ENCODE measurements around the gene PDE8A. TPM values are rescaled to one million over a fixed set of nuclear protein-coding genes. Genes with fewer than 3 reads are reported as not detected.

PDE8A gene
- total RNA-seq, 4 donors from 2014 or later, result 14.0 to 28.6 (median 22.2) TPM

DNA sequence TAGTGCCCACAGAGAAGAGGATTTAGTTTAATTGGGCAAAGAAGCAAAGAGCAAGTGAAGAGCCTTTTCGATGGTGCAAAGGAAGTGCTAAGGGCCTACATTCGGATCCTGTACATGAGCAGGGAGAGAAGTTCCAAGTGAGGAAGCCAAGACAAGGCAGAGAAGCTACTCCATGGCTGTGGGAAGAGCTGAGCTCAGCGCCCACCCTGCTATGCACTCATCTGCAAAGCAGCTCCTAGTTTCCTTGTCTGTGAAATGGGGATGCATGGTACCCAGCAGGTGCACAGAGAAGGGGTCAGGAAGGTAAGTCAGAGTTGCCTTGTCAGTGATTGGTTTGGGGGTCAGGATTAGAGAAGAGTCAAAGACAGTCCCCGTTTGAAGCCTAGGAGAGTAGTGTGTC is 126.5 kb downstream of the PDE8A start:
- H3K9me3 ChIP-seq, result no peaks in the 10 kb centered on the region
- WGBS, 2 donors, result 89 to 91% methylated on average over 4 of the region's 4 CpGs
- intact Hi-C loops (cut with DNase I), result no loop called here
- DNase-seq, result no peak
- H3K4me1 ChIP-seq, result no peaks in the 10 kb centered on the region
- H3K27ac ChIP-seq, result no peak overlapping the region
- H3K36me3 ChIP-seq, result peaks cover 0 to 25% (median 0%) of the 10 kb centered on the region in 3 donors
- no peaks in the 10 kb centered on the region for H3K27me3 ChIP-seq
- no peak for TF ChIP-seq POLR2A (IDR thresholded peaks at IDR 0.05)
- TF ChIP-seq, protein P1, sequence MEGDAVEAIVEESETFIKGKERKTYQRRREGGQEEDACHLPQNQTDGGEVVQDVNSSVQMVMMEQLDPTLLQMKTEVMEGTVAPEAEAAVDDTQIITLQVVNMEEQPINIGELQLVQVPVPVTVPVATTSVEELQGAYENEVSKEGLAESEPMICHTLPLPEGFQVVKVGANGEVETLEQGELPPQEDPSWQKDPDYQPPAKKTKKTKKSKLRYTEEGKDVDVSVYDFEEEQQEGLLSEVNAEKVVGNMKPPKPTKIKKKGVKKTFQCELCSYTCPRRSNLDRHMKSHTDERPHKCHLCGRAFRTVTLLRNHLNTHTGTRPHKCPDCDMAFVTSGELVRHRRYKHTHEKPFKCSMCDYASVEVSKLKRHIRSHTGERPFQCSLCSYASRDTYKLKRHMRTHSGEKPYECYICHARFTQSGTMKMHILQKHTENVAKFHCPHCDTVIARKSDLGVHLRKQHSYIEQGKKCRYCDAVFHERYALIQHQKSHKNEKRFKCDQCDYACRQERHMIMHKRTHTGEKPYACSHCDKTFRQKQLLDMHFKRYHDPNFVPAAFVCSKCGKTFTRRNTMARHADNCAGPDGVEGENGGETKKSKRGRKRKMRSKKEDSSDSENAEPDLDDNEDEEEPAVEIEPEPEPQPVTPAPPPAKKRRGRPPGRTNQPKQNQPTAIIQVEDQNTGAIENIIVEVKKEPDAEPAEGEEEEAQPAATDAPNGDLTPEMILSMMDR (IDR thresholded peaks at IDR 0.05), result no peak
- H3K4me3 ChIP-seq, result no peak overlapping the region

DNA sequence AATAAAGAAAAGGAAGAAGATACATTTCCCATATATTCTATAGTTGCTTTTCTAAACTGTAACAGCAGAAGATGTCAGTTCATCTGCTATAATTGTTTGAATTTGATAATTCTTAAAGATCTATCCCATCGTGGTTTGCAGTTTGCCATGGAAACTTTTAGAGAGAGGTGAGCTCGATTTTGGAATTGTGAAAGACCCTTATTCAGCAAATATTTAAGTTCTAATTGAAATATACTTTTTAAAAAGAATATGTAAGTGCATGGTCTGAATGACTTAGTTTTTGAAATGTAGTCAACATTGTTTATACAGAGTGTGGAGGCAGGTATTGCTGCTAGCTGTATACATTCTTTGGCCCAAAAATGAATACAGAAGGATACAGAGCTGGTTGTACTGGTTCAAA is 127.7 kb downstream of the PDE8A start:
- no peak for DNase-seq
- H3K27me3 ChIP-seq, result no peaks in the 10 kb centered on the region
- 73 to 84% methylated on average over 2 of the region's 2 CpGs for WGBS, 2 donors
- no peak overlapping the region for H3K4me3 ChIP-seq
- H3K9me3 ChIP-seq, result no peaks in the 10 kb centered on the region
- H3K27ac ChIP-seq, result no peak overlapping the region
- no peak for TF ChIP-seq POLR2A (IDR thresholded peaks at IDR 0.05)
- TF ChIP-seq, protein P1 (IDR thresholded peaks at IDR 0.05), result no peak
- H3K36me3 ChIP-seq, result peaks cover 0 to 32% (median 0%) of the 10 kb centered on the region in 3 donors
- no peaks in the 10 kb centered on the region for H3K4me1 ChIP-seq
- intact Hi-C loops (cut with DNase I), result no loop called here

DNA sequence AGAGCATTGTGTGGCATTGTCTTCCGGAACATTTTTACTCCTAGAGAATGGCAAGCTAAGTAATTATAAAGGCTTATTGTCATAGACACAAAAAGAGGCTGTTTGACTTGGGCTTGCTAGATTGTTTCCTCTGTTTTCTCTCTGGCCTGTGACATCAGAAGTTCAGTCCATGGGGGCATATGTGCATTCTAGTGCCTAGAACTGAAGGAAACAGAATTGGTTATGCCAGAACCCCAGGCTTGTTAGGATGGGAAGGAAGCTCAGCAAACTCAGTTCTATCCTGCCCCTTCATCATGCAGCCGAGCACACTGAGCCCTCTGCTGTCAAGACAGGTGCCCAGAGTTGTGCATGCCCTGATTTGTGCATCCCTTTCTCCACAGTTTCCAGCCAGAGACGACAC is 131.3 kb downstream of the PDE8A start:
- Histone ChIP-seq H3K4me3 (no peak overlapping the region), H3K4me1 (no peaks in the 10 kb centered on the region), H3K27me3 (no peaks in the 10 kb centered on the region), H3K9me3 (no peaks in the 10 kb centered on the region), H3K27ac (no peak overlapping the region), H3K36me3 (peaks cover 0 to 63% (median 0%) of the 10 kb centered on the region in 3 donors)
- intact Hi-C loops (cut with DNase I), result no loop called here
- 74 to 75% methylated on average over 3 of the region's 3 CpGs for WGBS, 2 donors
- TF ChIP-seq, protein P1 (IDR thresholded peaks at IDR 0.05), result no peak
- TF ChIP-seq POLR2A (IDR thresholded peaks at IDR 0.05), result no peak
- no peak for DNase-seq

DNA sequence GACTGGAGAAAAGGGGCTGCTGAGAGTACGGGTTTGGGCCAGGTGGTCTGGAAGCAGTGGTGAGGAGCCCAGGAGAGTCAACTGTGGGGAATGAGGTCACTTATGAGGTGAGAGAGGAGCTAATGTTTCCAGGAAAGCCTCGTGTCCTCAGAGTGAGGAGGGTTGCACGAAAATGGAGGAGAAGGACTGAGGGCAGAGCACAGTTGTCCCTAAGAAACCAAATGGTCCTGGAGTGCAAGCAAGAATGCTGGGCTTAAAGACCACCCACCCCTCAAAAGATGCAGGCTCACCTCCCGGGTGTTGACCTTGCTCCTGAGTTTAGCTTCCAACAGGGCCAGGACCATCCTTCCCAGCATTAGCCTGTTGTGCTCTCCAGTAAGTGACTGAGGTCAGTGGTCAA is 133.2 kb downstream of the PDE8A start:
- DNase-seq, result no peak
- peaks cover 0 to 65% (median 0%) of the 10 kb centered on the region in 3 donors for H3K36me3 ChIP-seq
- TF ChIP-seq, protein P1 (IDR thresholded peaks at IDR 0.05), result no peak
- no peak for TF ChIP-seq POLR2A (IDR thresholded peaks at IDR 0.05)
- H3K27ac ChIP-seq, result no peak overlapping the region
- intact Hi-C loops (cut with DNase I), result no loop called here
- WGBS, 2 donors, result 87 to 95% methylated on average over 4 of the region's 4 CpGs
- H3K4me1 ChIP-seq, result no peaks in the 10 kb centered on the region
- H3K27me3 ChIP-seq, result no peaks in the 10 kb centered on the region
- H3K4me3 ChIP-seq, result no peak overlapping the region
- no peaks in the 10 kb centered on the region for H3K9me3 ChIP-seq

DNA sequence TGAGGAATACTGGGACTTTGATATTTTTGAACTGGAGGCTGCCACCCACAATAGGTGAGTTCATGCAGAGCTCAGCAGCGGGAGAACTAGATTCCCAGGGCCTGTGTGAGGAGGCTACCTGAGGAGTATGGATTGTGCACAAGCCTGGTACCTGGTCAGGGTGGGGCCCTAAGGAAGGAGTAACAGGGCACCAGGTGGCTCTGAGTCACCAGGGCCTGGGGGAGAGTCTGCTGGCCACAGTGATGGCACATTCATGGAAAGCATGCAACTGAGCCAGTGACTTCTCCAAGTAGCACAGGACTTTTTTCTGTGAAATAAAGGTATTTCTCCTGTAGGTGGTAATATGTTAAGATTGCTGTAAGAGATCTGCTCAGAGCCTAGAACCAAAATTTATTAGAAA is 134.4 kb downstream of the PDE8A start:
- Histone ChIP-seq H3K36me3 (peaks cover 0 to 69% (median 2%) of the 10 kb centered on the region in 3 donors), H3K27ac (no peak overlapping the region), H3K27me3 (no peaks in the 10 kb centered on the region), H3K4me1 (no peaks in the 10 kb centered on the region), H3K4me3 (no peak overlapping the region), H3K9me3 (no peaks in the 10 kb centered on the region)
- TF ChIP-seq POLR2A (IDR thresholded peaks at IDR 0.05), result no peak
- TF ChIP-seq, protein P1 (IDR thresholded peaks at IDR 0.05), result no peak
- intact Hi-C loops (cut with DNase I), result no loop called here
- WGBS, 2 donors, result 78 to 89% methylated on average over 1 of the region's 1 CpG
- DNase-seq, result no peak
